Esophagus muscularis mucosa (tissue), 4 donors: ENCODE data around the gene ENPP3. TPM values are rescaled to one million over a fixed set of nuclear protein-coding genes. Genes with fewer than 3 reads are reported as not detected.

ENCODE experiments used
- DNase-seq: peaks from one replicate; pipeline ENCODE4 v3.0.0-alpha.2; 2017; ENCODE audit errors: extremely low spot score
- H3K27ac ChIP-seq, 4 donors: fragments of 200-600 bp; sonication (generic); replicated peaks in 1 of 4; 1 replicate in 3 of 4; 2 replicates in 1 of 4; pipeline ENCODE4 v1.5.1; 2016 to 2019; ENCODE audit warnings: mild to moderate bottlenecking in 1 of 4
- H3K27me3 ChIP-seq, 4 donors: fragments of 200-600 bp; sonication (generic); one replicate each; pipeline versions ENCODE4 v1.5.1 to v1.6.0; 2016 to 2019
- H3K36me3 ChIP-seq, 4 donors: fragments of 200-600 bp; sonication (generic); one replicate each; pipeline ENCODE4 v1.5.1; 2016 to 2019
- H3K4me1 ChIP-seq, 4 donors: fragments of 200-600 bp; sonication (generic); one replicate each; pipeline ENCODE4 v1.5.1; 2016 to 2019
- H3K4me3 ChIP-seq, 4 donors: fragments of 200-600 bp; sonication (generic); 1 replicate in 2 of 4; 2 replicates in 2 of 4; pipeline ENCODE4 v1.5.1; 2016 to 2019; ENCODE audit warnings: mild to moderate bottlenecking in 4 of 4, moderate library complexity in 1 of 4
- H3K9me3 ChIP-seq, 4 donors: fragments of 200-600 bp; sonication (generic); 1 replicate in 3 of 4; 2 replicates in 1 of 4; pipeline ENCODE4 v1.5.1; 2016 to 2019
- CTCF ChIP-seq, 3 experiments: fragments of 200-600 bp in 2 of 3; fragments of 450-650 bp in 1 of 3; sonication (generic) in 2 of 3; IDR thresholded peaks; one replicate each; pipeline ENCODE4 v1.5.1; 2017 to 2019; ENCODE audit warnings: antibody characterized with exemption in 3 of 3, mild to moderate bottlenecking in 2 of 3, moderate library complexity in 1 of 3
- EP300 ChIP-seq: sonication (generic); formaldehyde crosslinking; IDR thresholded peaks from one replicate; pipeline ENCODE4 v1.6.1; 2017; ENCODE audit warnings: antibody characterized with exemption
- POLR2A ChIP-seq: fragments of 450-650 bp; IDR thresholded peaks from one replicate; pipeline ENCODE4 v1.6.1; 2017; ENCODE audit warnings: antibody characterized with exemption, moderate library complexity, mild to moderate bottlenecking, low read depth
- POLR2AphosphoS5 ChIP-seq, 2 donors: sonication (generic); formaldehyde crosslinking; IDR thresholded peaks; one replicate each; pipeline ENCODE4 v1.6.1; 2017; ENCODE audit warnings: antibody characterized with exemption in 2 of 2
- WGBS: methylation state at CpG from one replicate; pipeline ENCODE4 v1.1.5; 2018; 5-methylcytosine and 5-hydroxymethylcytosine counted together
- intact Hi-C: fragments of 100-400 bp; cut with DNase I; formaldehyde crosslinking; loops from one replicate; pipeline ENCODE4 v1.15.1; 2023
- total RNA-seq, 4 donors: library from RNA; depleted of rRNA; stranded (reverse); fragments of >200 nt; gene quantifications; one replicate each; pipeline versions ENCODE4 v1.1.0 to v1.2.1, GENCODE V29; 2016

ENPP3 gene
- total RNA-seq, 4 donors from 2014 or later, result 0.42 to 0.78 (median 0.59) TPM

GRCh38 chr6:131613296-131613925 is 23.7 kb upstream of the ENPP3 start:
- DNase-seq, result no peak
- H3K4me1 ChIP-seq, result no peaks in the 10 kb centered on the region
- no peak for TF ChIP-seq POLR2AphosphoS5 (IDR thresholded peaks at IDR 0.05)
- no peak for TF ChIP-seq CTCF (IDR thresholded peaks at IDR 0.05)
- no peak for TF ChIP-seq POLR2A
- TF ChIP-seq EP300, result no peak
- no peaks in the 10 kb centered on the region for H3K9me3 ChIP-seq
- no peak overlapping the region for H3K4me3 ChIP-seq
- WGBS, result 90% methylated on average over 5 of the region's 5 CpGs
- intact Hi-C loops, result no loop called here
- H3K27ac ChIP-seq, result no peak overlapping the region
- H3K27me3 ChIP-seq, result no peaks in the 10 kb centered on the region
- H3K36me3 ChIP-seq, result peaks cover 61 to 98% (median 86%) of the 10 kb centered on the region in 4 donors

GRCh38 chr6:131615275-131615674 is 21.8 kb upstream of the ENPP3 start:
- Histone ChIP-seq H3K9me3 (no peaks in the 10 kb centered on the region), H3K4me3 (no peak overlapping the region), H3K4me1 (no peaks in the 10 kb centered on the region), H3K27me3 (no peaks in the 10 kb centered on the region), H3K36me3 (peaks cover 61 to 98% (median 87%) of the 10 kb centered on the region in 4 donors), H3K27ac (no peak overlapping the region)
- intact Hi-C loops, result no loop called here
- TF ChIP-seq EP300, result no peak
- no peak for TF ChIP-seq CTCF (IDR thresholded peaks at IDR 0.05)
- TF ChIP-seq POLR2AphosphoS5 (IDR thresholded peaks at IDR 0.05), result no peak
- TF ChIP-seq POLR2A, result no peak
- WGBS, result 98% methylated on average over 4 of the region's 4 CpGs
- DNase-seq, result no peak

GRCh38 chr6:131627724-131628682 is 9.1 kb upstream of the ENPP3 start, which contains the start of gene MED23:
Gene MED23 (minus strand): TSS chr6:131628242. CDS start chr6:131628049, 193 bp downstream.
- TF ChIP-seq POLR2A (no peak), POLR2AphosphoS5 (IDR thresholded peaks at IDR 0.05) (peak; percentile 81 to 91), EP300 (no peak), CTCF (IDR thresholded peaks at IDR 0.05) (peak; percentile 94 to 96 (median 94))
- H3K36me3 ChIP-seq, result peaks cover 21 to 29% (median 24%) of the 10 kb centered on the region in 4 donors
- H3K4me3 ChIP-seq, result peak within 1 kb of the TSS; percentile 64 to 92 (median 82)
- peak within 1 kb of the TSS; percentile 74 to 81 (median 79) for H3K27ac ChIP-seq
- intact Hi-C loops, result no loop called here
- peak; percentile 97 for DNase-seq
- H3K4me1 ChIP-seq, result peaks cover 14 to 32% (median 28%) of the 10 kb centered on the region in 4 donors
- no peaks in the 10 kb centered on the region for H3K27me3 ChIP-seq
- no peaks in the 10 kb centered on the region for H3K9me3 ChIP-seq
- 0% methylated on average over 26 of the region's 53 CpGs for WGBS

GRCh38 chr6:131628726-131629125 is 8.4 kb upstream of the ENPP3 start:
- no peak for TF ChIP-seq CTCF (IDR thresholded peaks at IDR 0.05)
- no peak for TF ChIP-seq POLR2A
- TF ChIP-seq EP300, result no peak
- TF ChIP-seq POLR2AphosphoS5 (IDR thresholded peaks at IDR 0.05), result no peak
- no peak for DNase-seq
- Histone ChIP-seq H3K36me3 (peaks cover 14 to 22% (median 17%) of the 10 kb centered on the region in 4 donors), H3K4me3 (peak overlapping the region; percentile 64 to 92 (median 82)), H3K27me3 (no peaks in the 10 kb centered on the region), H3K4me1 (peaks cover 14 to 32% (median 28%) of the 10 kb centered on the region in 4 donors), H3K9me3 (no peaks in the 10 kb centered on the region), H3K27ac (peak overlapping the region in 3 of 4 donors; percentile 74 to 80 (median 78))
- intact Hi-C loops, result no loop called here
- WGBS, result 17% methylated on average over 1 of the region's 1 CpG
